Measurements from ENCODE around the gene COL18A1.

Gene COL18A1

DNA sequence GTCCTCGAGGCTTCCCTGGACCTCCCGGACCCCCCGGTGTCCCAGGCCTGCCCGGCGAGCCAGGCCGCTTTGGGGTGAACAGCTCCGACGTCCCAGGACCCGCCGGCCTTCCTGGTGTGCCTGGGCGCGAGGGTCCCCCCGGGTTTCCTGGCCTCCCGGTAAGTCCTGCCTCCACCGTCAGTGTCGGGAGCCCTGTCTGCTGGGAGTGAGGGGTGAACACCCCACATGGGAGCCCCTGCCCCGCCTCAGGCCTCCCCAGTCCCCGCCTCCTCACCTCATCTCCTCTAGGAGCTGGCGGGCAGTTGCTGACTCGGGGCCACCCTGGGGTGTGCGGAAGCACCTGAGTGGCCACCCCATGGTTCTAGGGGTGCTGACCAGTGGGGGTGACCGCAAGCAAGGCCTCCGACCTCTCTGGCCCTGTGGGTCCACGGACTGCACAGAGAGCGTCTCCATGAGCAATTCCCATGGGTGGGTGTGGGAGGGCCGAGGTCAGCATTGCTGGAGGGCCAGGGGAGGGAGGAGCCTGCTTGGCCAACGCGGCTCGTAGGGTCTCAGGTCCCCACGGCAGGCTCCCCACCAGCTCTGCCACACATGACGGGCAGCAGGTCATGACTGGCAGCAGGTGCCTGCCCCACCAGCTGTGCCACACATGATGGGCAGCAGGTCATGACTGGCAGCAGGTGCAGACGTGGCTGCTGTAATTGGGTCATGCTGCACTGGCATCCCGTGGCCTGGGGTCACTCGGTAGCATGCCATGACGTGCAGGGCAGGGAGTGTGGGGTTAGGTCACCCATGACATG, 75.9 kb downstream of the COL18A1 start:
- no peak for DNase-seq (ENCODE audit: low read depth)

- no peak for DNase-seq (ENCODE audit: low read depth)
Measured at GRCh38 chr21:45481566-45481965, 76.6 kb downstream of the COL18A1 start.

DNA sequence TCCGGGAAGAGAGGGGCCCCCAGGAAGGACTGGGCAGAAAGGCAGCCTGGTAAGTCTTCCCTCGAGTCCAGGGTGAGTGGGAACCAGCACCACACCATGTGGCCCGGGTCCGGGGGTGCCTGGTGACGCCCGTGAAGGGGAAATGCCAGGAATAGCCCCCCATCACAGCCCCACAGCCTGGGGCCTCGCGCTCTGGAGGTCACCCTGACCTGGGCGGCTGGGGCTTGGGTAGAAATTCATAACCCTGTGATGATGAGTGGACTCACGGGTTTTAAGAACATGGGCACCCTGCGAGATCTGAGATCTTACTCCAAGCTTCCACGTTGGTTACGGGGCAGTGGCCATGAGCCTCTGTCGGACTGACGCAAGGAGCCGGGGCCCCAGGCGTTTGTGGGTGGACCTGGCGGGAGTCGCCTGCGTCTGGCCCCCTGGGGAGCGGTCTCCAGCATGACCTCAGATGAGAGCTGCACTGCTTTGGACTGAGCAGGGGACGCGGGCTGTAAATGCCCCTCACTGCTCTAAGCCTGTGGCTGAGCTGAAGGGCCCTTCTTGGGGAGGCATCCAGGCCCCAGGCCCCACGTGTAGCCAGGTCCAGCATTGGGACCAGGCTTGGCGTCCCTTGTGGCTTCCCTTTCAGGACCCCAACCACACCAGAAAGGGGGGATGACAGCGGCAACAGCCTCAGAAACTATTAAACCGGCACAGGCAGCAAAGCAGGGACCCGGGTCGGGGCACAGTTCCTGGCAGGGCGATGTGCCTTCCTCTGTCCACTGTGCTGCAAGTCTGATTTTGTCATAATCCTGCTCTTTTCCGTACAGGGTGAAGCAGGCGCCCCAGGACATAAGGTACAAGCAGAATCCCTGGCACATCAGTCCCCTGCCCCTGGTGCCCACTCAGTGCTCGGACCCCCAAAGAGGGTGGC, 77.3 kb downstream of the COL18A1 start:
- DNase-seq (ENCODE audit: low read depth), result no peak

DNA sequence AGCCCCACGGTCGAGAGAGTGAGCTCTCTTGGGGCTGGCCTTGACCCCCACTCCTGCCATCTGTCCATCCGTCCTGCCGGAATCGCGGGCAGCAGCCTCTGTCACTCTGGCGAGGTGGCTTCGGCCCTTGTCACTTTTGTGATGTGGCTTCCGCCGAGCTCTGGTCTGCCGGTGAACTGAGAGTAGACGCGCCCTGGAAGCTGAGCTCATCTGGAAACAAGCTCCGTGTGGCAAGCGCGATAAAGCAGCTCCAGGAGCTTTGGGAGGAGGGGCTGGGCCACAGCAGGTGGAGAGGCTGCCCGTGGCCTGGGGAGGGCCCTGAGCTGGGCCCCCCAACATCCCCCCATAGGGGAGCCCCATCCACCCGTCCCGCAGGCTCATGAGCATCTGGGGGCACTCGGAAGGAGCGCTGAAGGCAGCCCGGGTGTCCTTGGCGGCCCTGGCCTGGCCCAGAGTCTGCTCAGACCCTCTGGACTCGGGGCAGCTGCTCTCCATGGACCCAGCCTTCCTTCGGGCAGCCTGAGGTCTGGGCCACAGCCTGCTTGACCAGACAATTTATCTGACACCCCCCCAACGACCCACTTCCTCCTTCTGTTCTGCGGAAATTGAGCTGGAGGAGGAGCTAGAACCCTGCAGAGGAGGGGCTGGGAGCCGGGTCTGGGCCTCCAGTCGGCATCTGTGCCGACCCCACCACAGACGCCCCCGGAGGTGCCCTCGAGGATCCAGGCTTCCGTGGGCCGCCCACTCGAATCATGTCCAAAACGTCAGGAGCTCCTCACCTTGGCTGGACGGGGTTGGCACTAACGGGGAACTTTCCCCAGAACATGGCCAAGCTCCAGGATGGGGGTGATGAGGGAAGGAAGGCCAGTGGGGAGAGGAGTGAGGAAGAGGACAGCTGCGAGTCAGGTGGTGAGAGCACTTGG, 78.2 kb downstream of the COL18A1 start:
- no peak for DNase-seq (ENCODE audit: low read depth)

GRCh38 chr21:45484318-45484717, 79.4 kb downstream of the COL18A1 start:
- no peak for DNase-seq (ENCODE audit: low read depth)

- DNase-seq (ENCODE audit: low read depth), result no peak
Measured at GRCh38 chr21:45485686-45486442, 80.9 kb downstream of the COL18A1 start.

DNA sequence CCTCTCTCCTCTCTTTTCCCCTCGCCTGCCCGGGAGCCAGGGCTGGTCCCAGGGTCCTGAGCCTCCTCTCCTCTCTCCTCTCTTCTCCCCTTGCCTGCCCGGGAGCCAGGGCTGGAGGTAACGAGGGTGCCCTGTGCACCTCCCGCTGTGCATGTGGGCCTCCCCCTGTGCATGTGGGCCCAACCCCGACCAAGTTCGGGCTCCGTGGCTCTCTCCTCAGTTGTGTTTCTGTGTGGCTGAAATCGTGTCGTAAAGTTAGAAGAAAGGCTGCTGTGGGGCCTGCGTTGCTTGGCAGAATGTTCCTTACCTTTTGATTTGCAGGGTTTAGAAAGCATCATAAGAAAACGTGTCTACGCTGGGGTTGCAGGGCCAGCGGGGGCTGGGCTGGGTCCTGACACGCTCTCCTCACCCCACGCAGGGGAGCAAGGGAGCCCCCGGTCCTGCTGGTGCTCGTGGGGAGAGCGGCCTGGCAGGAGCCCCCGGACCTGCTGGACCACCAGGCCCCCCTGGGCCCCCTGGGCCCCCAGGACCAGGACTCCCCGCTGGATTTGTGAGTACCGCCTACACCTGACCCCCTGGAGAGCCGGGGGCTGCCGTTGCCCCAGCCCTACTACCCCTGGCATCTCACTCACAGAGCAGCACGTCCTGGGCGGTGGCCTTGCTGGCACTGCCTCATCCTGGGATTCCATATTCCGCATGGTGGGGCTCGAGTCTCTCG, 81.6 kb downstream of the COL18A1 start:
- no peak for DNase-seq (ENCODE audit: low read depth)

DNA sequence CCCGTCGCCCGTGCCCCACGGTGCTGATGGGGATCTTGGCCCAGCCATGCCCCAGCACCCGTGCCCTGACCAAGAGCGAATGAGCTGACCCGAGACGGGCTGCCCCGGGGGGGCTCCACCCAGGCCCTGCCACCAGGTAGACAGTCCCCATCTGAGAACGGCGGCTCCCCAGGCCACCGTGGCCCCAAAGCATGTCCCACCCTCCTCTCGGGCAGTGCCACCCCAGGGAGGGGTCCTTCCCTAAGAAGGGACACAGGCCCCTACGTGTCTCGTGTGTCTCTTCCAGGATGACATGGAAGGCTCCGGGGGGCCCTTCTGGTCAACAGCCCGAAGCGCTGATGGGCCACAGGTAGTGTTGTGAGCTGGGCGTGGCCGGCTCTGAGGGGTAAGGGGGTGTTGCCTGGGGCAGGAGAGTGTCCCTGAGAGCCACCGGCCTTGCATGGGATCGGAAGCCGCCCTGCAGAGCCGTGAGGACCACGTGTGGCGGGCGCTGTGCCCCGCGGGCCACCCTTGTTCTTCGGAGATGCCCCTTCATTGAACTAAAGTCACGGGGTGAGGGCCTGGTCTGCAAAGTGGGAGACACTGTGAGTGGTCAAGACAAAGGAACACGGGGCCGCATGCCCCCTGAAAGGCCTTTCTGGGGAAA, 82.3 kb downstream of the COL18A1 start:
- DNase-seq (ENCODE audit: low read depth), result no peak

- no peak for DNase-seq (ENCODE audit: low read depth)
Measured at GRCh38 chr21:45487891-45488600, 83.1 kb downstream of the COL18A1 start.

- DNase-seq (ENCODE audit: low read depth), result no peak
Measured at GRCh38 chr21:45488931-45489721, 84.2 kb downstream of the COL18A1 start.

- DNase-seq (ENCODE audit: low read depth), result no peak
Measured at GRCh38 chr21:45489722-45489982, 84.7 kb downstream of the COL18A1 start.

DNA sequence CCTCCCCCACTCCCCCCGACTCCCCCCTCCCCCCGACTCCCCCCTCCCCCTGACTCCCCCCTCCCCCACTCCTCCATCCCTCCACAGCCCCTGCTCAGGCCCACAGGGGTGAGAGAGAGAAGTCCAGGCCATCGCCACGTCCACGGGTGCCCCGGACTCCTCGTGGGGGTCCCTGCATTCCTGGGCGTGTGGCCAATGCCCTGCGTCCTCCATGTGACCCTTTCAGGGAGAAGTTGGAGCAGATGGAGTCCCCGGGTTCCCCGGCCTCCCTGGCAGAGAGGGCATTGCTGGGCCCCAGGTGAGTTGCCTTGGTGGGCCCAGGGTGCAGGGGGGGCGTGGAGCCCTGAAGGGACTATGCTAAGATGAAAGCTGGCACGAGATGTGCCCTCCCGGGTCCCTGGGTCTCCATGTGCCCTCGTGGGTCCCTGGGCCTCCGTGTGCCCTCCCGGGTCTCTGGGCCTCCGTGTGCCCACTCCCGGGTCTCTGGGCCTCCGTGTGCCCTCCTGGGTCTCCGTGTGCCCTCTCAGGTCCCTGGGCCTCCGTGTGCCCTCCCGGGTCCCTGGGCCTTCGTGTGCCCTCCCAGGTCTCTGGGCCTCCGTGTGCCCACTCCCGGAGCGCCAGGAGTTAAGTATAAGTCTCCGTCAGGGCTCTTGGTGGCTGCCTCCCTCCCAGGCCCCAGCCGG, 85.2 kb downstream of the COL18A1 start:
- no peak for DNase-seq (ENCODE audit: low read depth)

DNA sequence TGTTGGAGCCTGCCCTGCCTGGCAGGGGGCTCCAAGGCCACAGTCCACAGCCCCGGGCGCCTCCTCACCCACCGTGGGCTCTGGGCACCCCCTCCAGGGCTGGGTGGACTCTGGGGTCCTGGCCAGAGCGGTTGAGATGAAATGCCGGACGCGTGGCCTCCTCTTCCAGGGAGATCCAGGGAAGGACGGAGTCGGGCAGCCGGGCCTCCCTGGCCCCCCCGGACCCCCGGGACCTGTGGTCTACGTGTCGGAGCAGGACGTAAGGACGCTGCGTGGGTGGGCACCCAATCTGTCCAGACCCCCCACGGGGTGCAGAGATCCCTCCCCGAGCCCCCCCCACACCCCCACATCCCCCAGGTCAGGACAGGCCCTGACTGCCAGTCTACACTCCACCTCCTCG, 86.1 kb downstream of the COL18A1 start:
- DNase-seq (ENCODE audit: low read depth), result no peak

DNA sequence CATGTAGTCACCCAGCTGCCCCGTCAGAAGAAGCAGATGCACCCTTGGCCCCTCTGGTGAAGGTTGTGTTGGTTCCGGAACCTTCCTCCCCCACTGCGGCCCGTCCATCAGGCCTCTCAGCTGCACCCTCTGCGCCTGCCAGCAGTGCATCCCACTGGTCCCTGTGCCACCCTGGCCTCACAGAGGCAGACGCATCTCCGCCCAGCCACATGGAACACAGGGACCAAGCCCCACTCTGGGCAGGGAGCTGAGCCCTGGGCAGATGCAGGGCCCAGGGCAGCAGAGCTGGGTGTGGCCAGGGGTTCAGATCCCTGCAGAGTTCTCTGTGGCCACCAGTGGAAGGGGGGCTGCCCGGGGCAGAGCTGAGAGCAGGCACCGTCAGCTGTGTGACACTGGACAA, 86.7 kb downstream of the COL18A1 start:
- DNase-seq (ENCODE audit: low read depth), result no peak

DNA sequence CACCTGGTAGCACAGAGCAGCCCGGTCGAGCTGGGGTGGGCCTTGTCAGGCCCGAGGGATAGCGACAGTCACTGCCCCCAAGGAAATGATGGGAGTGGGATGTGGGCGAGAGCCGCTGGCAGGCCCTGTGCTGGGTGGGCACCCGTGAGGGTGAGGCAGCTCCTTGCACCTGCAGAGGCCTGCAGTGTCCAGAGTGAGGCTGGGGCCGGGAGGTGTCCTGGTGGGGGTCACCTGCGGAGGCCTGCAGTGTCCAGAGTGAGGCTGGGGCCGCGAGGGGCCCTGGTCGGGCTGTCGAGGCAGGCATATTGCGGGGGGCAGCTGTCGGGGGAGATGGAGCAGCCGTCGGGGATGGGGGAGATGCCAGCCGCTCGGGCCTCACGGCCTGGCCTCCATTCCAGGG, 87.8 kb downstream of the COL18A1 start:
- no peak for DNase-seq (ENCODE audit: low read depth)

DNA sequence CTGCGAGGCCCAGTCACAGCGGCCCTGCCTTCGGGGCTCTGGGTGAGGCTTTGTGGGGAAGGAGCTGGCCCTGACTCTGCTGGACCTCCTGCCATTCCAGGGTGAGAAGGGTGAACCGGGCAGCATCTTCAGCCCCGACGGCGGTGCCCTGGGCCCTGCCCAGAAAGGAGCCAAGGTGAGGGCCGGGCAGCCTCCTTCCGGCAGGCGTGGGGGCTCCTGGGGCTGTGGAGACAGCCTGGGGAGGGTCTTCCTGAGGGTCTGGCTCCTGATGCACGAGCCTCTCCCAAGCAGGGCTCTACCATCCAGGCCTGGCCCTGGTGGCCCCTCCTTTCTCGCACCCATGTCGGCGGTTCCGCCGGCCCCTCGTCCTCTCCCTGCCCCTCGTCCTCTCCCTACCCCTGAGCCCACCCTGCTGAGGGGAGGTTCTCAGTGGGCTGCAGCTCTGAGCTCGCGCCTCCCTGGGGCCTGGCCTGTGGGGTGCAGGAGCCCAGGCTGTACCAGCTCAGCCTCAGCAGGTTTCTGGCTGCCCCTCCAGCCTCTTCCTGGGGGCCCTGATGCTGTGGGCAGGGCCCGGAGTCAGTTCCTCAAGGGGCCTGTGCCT, 88.5 kb downstream of the COL18A1 start:
- DNase-seq (ENCODE audit: low read depth), result no peak

DNA sequence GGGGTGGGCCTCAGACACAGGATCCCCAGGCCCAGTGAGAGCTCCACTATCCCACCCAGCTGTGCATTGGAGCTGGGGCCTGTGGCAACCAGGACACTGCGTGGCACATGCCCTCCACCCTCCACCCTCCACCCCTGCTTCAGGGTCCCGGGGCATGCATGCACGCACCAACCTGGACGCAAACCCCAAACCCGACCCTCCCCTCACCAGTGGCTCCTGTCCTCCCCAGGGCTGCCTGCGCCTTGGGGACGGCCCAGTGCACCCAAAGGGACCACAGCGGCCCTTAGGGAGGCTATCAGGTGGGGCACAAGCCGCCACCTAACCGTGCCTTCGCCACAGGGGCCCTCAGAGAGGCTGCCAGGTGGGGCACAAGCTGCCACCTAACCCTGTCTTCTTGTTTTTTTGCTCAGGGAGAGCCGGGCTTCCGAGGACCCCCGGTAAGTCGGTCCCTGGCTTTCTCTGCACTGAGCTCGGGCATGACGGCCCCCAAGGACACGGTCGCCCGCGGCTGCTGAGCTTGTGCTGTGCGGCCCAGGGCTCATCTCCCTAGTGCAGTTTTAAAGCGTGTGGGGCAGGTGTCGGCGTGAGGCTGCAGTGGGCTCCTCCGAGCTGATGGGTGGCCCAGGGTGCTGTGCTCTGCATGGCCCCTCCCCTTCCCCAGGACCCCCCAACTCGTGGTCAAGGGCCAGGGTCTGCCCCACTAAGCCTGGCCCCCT, 89.3 kb downstream of the COL18A1 start:
- no peak for DNase-seq (ENCODE audit: low read depth)
